ENCODE results near the gene SLC39A13.

DNA sequence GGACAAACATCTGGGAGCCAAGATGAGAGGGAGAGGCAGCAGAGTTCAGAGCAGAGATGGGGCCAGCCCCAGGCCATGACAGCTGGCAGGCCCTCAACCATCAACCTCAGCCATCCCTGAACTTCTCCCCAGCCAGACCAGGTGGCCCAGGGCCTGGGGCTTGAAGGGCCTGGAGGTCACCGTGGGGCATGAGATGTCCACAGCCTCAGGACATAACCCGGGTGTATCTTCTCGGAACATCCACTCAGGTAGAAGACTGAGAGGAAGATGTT is 12.4 kb upstream of the SLC39A13 start:
- TF ChIP-seq CTCF (conservative IDR thresholded peaks at IDR 0.05; ENCODE audit: low read depth, low read length) (no peak), POLR2A (IDR thresholded peaks at IDR 0.05; ENCODE audit: low read depth, low read length) (no peak), BHLHE40 (IDR thresholded peaks at IDR 0.05; ENCODE audit: low read depth, low read length) (no peak), RAD21 (IDR thresholded peaks at IDR 0.05; ENCODE audit: low read length) (no peak), MAFK (IDR thresholded peaks at IDR 0.05; ENCODE audit: low read depth, low read length) (no peak), CEBPB (IDR thresholded peaks at IDR 0.05; ENCODE audit: low read depth, low read length) (no peak), CHD1 (IDR thresholded peaks at IDR 0.05; ENCODE audit: low read depth, low read length) (no peak), RCOR1 (IDR thresholded peaks at IDR 0.05; ENCODE audit: insufficient replicate concordance, low read length) (no peak)

Data from IMR-90 (cell line).